T47D (cell line): ENCODE results near the gene BCS1L.

Experiments used
- DNase-seq, 2 experiments: peaks; one replicate each; pipeline versions ENCODE4 v3.0.0 to v3.0.0-alpha.2; 2011 to 2012; ENCODE audit warnings: low read depth in 1 of 2, low spot score in 1 of 2
- JUND ChIP-seq: IDR thresholded peaks from 2 replicates; pipeline ENCODE4 v1.6.1; 2012; ENCODE audit warnings: low read depth
- in situ Hi-C: cut with HindIII; loops from 2 replicates; pipeline ENCODE4 v1.10.0; 2016; ENCODE audit warnings: low sequenced_read_pairs, low pct_unique_long_range_greater_than_20kb

BCS1L gene

GRCh38 chr2:218642121-218642656 is 17.3 kb upstream of the BCS1L start:
- DNase-seq = no peak
- no peak for TF ChIP-seq JUND
- in situ Hi-C loops = no loop called here

- DNase-seq = no peak
- TF ChIP-seq JUND = no peak
- in situ Hi-C loops = no loop called here
These were observed 16.7 kb upstream of the BCS1L start for GRCh38 chr2:218642786-218643185.

GRCh38 chr2:218643751-218644310 is 15.7 kb upstream of the BCS1L start:
- TF ChIP-seq JUND = no peak
- in situ Hi-C loops = no loop called here

GRCh38 chr2:218644721-218645120 is 14.8 kb upstream of the BCS1L start:
- DNase-seq = no peak
- no peak for TF ChIP-seq JUND
- in situ Hi-C loops = no loop called here

More at GRCh38 chr2:218643751-218644310, 15.7 kb upstream of the BCS1L start:
- DNase-seq = no peak

GRCh38 chr2:218645126-218645525 is 14.4 kb upstream of the BCS1L start:
- DNase-seq = no peak
- no peak for TF ChIP-seq JUND
- in situ Hi-C loops = no loop called here

- in situ Hi-C loops = no loop called here
- TF ChIP-seq JUND = no peak
- peak; percentile 40 to 65 for DNase-seq
These were observed 11.2 kb upstream of the BCS1L start for GRCh38 chr2:218648088-218648786.

GRCh38 chr2:218648787-218649100 is 10.7 kb upstream of the BCS1L start:
- no peak for TF ChIP-seq JUND
- in situ Hi-C loops = no loop called here

GRCh38 chr2:218655751-218656150 is 3.7 kb upstream of the BCS1L start:
- no peak for TF ChIP-seq JUND
- in situ Hi-C loops = no loop called here
- no peak for DNase-seq

More at GRCh38 chr2:218648787-218649100, 10.7 kb upstream of the BCS1L start:
- DNase-seq = no peak

- in situ Hi-C loops = no loop called here
- DNase-seq = peak; percentile 18 to 53
- no peak for TF ChIP-seq JUND
These were observed 719 bp upstream of the BCS1L start for GRCh38 chr2:218658671-218659257.

GRCh38 chr2:218659988-218660358 is 490 bp downstream of the BCS1L start:
- in situ Hi-C loops = no loop called here
- no peak for DNase-seq
- TF ChIP-seq JUND = no peak

- in situ Hi-C loops = no loop called here
- DNase-seq = no peak
- no peak for TF ChIP-seq JUND
These were observed 2.9 kb downstream of the BCS1L start for GRCh38 chr2:218662377-218662776.

GRCh38 chr2:218662827-218663226 is 3.3 kb downstream of the BCS1L start:
- DNase-seq = no peak
- in situ Hi-C loops = no loop called here
- no peak for TF ChIP-seq JUND

GRCh38 chr2:218663901-218664300 is 4.4 kb downstream of the BCS1L start:
- no peak for DNase-seq
- no peak for TF ChIP-seq JUND
- in situ Hi-C loops = no loop called here
